H1 (cell line): ENCODE data around the gene USP20. TPM values are rescaled to one million over a fixed set of nuclear protein-coding genes. Genes with fewer than 3 reads are reported as not detected.

Experiments
- CTCF ChIA-PET: fragments of 300-600 bp; sonication (Branson Sonifier 250); formaldehyde crosslinking; loops from one replicate; lab custom pipeline; 2021; ENCODE audit not compliant: partially characterized antibody; lab: Charles Lee
- POLR2A ChIA-PET: fragments of 300-600 bp; sonication (Branson Sonifier 250); formaldehyde crosslinking; loops from one replicate; lab custom pipeline; 2021; ENCODE audit warnings: inconsistent platforms; ENCODE audit not compliant: partially characterized antibody; lab: Charles Lee
- DNase-seq, 2 experiments: peaks; one replicate each; pipeline versions ENCODE4 v3.0.0 to v3.0.0-alpha.2; 2010 to 2022; ENCODE audit warnings: low spot score in 2 of 2, low read depth in 1 of 2, mixed read lengths in 1 of 2
- FAIRE-seq: peaks from 2 replicates; lab custom pipeline; 2011; peaks lifted over from hg19 to GRCh38; lab: Jason Lieb, UNC
- H2AFZ ChIP-seq: 2 replicates; pipeline ENCODE4 v1.8.1; 2012; ENCODE audit warnings: low read length, inconsistent platforms
- H2AK5ac ChIP-seq: 2 replicates; pipeline ENCODE4 v1.6.1; 2013; ENCODE audit warnings: low read depth, low read length
- H2BK120ac ChIP-seq: replicated peaks from 2 replicates; pipeline ENCODE3; 2013; ENCODE audit warnings: low read depth, low read length, inconsistent platforms
- H2BK12ac ChIP-seq: 2 replicates; pipeline ENCODE4 v1.6.1; 2013; ENCODE audit warnings: low read depth, low read length
- H2BK15ac ChIP-seq: 2 replicates; pipeline ENCODE4 v1.6.1; 2013; ENCODE audit warnings: low read length
- H2BK20ac ChIP-seq: 2 replicates; pipeline ENCODE4 v1.6.1; 2013; ENCODE audit warnings: low read length
- H2BK5ac ChIP-seq: 2 replicates; pipeline ENCODE4 v1.6.1; 2013; ENCODE audit warnings: low read depth, low read length
- H3K14ac ChIP-seq: 2 replicates; pipeline ENCODE4 v1.6.1; 2013; ENCODE audit warnings: inconsistent platforms; ENCODE audit not compliant: insufficient read length
- H3K18ac ChIP-seq: 2 replicates; pipeline ENCODE4 v1.6.1; 2013; ENCODE audit warnings: low read length; ENCODE audit errors: extremely low read depth
- H3K23ac ChIP-seq: 2 replicates; pipeline ENCODE4 v1.6.1; 2013; ENCODE audit warnings: inconsistent platforms; ENCODE audit not compliant: insufficient read length
- H3K23me2 ChIP-seq: 2 replicates; pipeline ENCODE4 v1.6.1; 2013; ENCODE audit warnings: low read depth, low read length
- H3K27ac ChIP-seq: 2 replicates; pipeline ENCODE4 v1.6.1; 2011; ENCODE audit warnings: low read depth, low read length, inconsistent platforms
- H3K27me3 ChIP-seq, 4 experiments: replicated peaks in 1 of 4; 1 replicate in 1 of 4; 2 replicates in 3 of 4; pipeline versions ENCODE4 v1.6.1 to v1.8.1; 2011 to 2013; ENCODE audit warnings: low read length in 3 of 4, mild to moderate bottlenecking in 3 of 4, inconsistent platforms in 2 of 4, mixed read lengths in 2 of 4, moderate library complexity in 1 of 4; ENCODE audit not compliant: control insufficient read depth in 3 of 4, insufficient read depth in 3 of 4; ENCODE audit errors: extremely low read depth in 1 of 4
- H3K36me3 ChIP-seq, 4 experiments: 2 replicates each; pipeline versions ENCODE4 v1.6.1 to v1.8.1; 2011 to 2013; ENCODE audit warnings: mild to moderate bottlenecking in 4 of 4, low read length in 3 of 4, moderate library complexity in 2 of 4, control low read depth in 1 of 4, inconsistent platforms in 1 of 4; ENCODE audit not compliant: insufficient read depth in 4 of 4, control insufficient read depth in 2 of 4
- H3K4ac ChIP-seq: replicated peaks from 2 replicates; pipeline ENCODE3; 2013; ENCODE audit warnings: low read length, low read depth, mixed read lengths, inconsistent platforms; ENCODE audit not compliant: insufficient read length
- H3K4me1 ChIP-seq, 4 experiments: replicated peaks in 1 of 4; 1 replicate in 1 of 4; 2 replicates in 3 of 4; pipeline versions ENCODE4 v1.6.1 to v1.8.1; 2011 to 2013; ENCODE audit warnings: low read length in 3 of 4, inconsistent platforms in 2 of 4, mixed read lengths in 1 of 4; ENCODE audit not compliant: insufficient read depth in 4 of 4, control insufficient read depth in 3 of 4
- H3K4me2 ChIP-seq, 2 experiments: 2 replicates each; pipeline versions ENCODE4 v1.6.1 to v1.8.1; 2011 to 2013; ENCODE audit warnings: low read depth in 2 of 2, low read length in 2 of 2, control low read depth in 1 of 2, inconsistent platforms in 1 of 2, mild to moderate bottlenecking in 1 of 2; ENCODE audit not compliant: insufficient read depth in 1 of 2
- H3K4me3 ChIP-seq, 4 experiments: fragments of 200-600, 300-600 bp in 1 of 4; sonication (generic), shearing (Covaris generic), sonication (Bioruptor Twin) in 1 of 4; 2 replicates each; pipeline versions ENCODE4 v1.5.1 to v1.8.1; 2011 to 2016; ENCODE audit warnings: low read length in 4 of 4, low read depth in 3 of 4, control low read depth in 2 of 4, inconsistent platforms in 2 of 4, mild to moderate bottlenecking in 2 of 4, mixed read lengths in 1 of 4, moderate library complexity in 1 of 4; ENCODE audit not compliant: insufficient read depth in 2 of 4; ENCODE audit errors: extremely low read depth in 1 of 4
- H3K56ac ChIP-seq: replicated peaks from 2 replicates; pipeline ENCODE3; 2013; ENCODE audit warnings: low read depth, mild to moderate bottlenecking, mixed read lengths, low read length, inconsistent platforms; ENCODE audit not compliant: insufficient read length
- H3K79me1 ChIP-seq: 2 replicates; pipeline ENCODE4 v1.6.1; 2013; ENCODE audit warnings: low read depth, low read length, control low read depth
- H3K79me2 ChIP-seq, 2 experiments: 2 replicates each; pipeline versions ENCODE4 v1.6.1 to v1.8.1; 2012 to 2013; ENCODE audit warnings: low read length in 2 of 2, mild to moderate bottlenecking in 2 of 2, inconsistent platforms in 1 of 2; ENCODE audit not compliant: insufficient read depth in 2 of 2, control insufficient read depth in 1 of 2
- H3K9ac ChIP-seq, 4 experiments: replicated peaks in 1 of 4; 1 replicate in 1 of 4; 2 replicates in 3 of 4; pipeline versions ENCODE4 v1.6.1 to v1.8.1; 2011 to 2013; ENCODE audit warnings: low read depth in 3 of 4, low read length in 3 of 4, control low read depth in 2 of 4, mild to moderate bottlenecking in 2 of 4, moderate library complexity in 2 of 4, inconsistent platforms in 1 of 4; ENCODE audit errors: extremely low read depth in 1 of 4
- H3K9me3 ChIP-seq, 2 experiments: 2 replicates each; pipeline versions ENCODE4 v1.6.1 to v1.8.1; 2012 to 2013; ENCODE audit warnings: mild to moderate bottlenecking in 2 of 2, moderate library complexity in 2 of 2, control low read depth in 1 of 2, inconsistent platforms in 1 of 2, low read depth in 1 of 2, low read length in 1 of 2, mixed read lengths in 1 of 2; ENCODE audit not compliant: insufficient read depth in 2 of 2
- H4K20me1 ChIP-seq, 2 experiments: replicated peaks in 1 of 2; 2 replicates each; pipeline versions ENCODE3 to v1.8.1; 2011 to 2013; ENCODE audit warnings: inconsistent platforms in 2 of 2, low read length in 2 of 2, mild to moderate bottlenecking in 1 of 2; ENCODE audit not compliant: insufficient read depth in 2 of 2, control insufficient read depth in 1 of 2
- H4K5ac ChIP-seq: 2 replicates; pipeline ENCODE4 v1.6.1; 2013; ENCODE audit warnings: low read length, low read depth, mixed read lengths, inconsistent platforms; ENCODE audit not compliant: insufficient read length
- H4K8ac ChIP-seq: 2 replicates; pipeline ENCODE4 v1.8.0; 2013; ENCODE audit warnings: mild to moderate bottlenecking, moderate library complexity, low read length, inconsistent platforms; ENCODE audit not compliant: insufficient read depth; ENCODE audit errors: extremely low read depth
- H4K91ac ChIP-seq: replicated peaks from 2 replicates; pipeline ENCODE3; 2013; ENCODE audit warnings: low read length, mixed read lengths, inconsistent platforms; ENCODE audit not compliant: insufficient read length
- BACH1 ChIP-seq: IDR thresholded peaks from 2 replicates; pipeline ENCODE4 v1.6.1; 2012; ENCODE audit warnings: low read length, improper control_type of control experiment
- EP300 ChIP-seq, 2 experiments: IDR thresholded peaks; 1 replicate in 1 of 2; 2 replicates in 1 of 2; pipeline ENCODE4 v1.6.1; 2011 to 2012; ENCODE audit warnings: low read depth in 2 of 2, low read length in 2 of 2, mild to moderate bottlenecking in 2 of 2, borderline replicate concordance in 1 of 2, inconsistent platforms in 1 of 2, moderate library complexity in 1 of 2
- TAF7 ChIP-seq: optimal IDR thresholded peaks from 2 replicates; pipeline ENCODE3; 2011; ENCODE audit warnings: low read depth, mild to moderate bottlenecking, inconsistent platforms, low read length, moderate library complexity, borderline replicate concordance
- WGBS, 2 experiments: shearing (Covaris generic) in 1 of 2; methylation state at CpG; one replicate each; pipeline versions ENCODE4 v1.1.6 to v1.1.7; 2013 to 2015; ENCODE audit warnings: low lambda C conversion rate in 2 of 2, mixed read lengths in 2 of 2, inconsistent platforms in 1 of 2, low coverage in 1 of 2, missing lambda C conversion rate in 1 of 2; ENCODE audit not compliant: insufficient replicate concordance in 2 of 2, insufficient coverage in 1 of 2, insufficient read length in 1 of 2; ENCODE audit errors: extremely low coverage in 1 of 2, missing lambda C conversion rate in 1 of 2; 5-methylcytosine and 5-hydroxymethylcytosine counted together
- polyA plus RNA-seq, 7 experiments: library from polyadenylated mRNA; depleted of rRNA in 3 of 7; stranded (reverse) in 5 of 7; unstranded in 2 of 7; fragments of >200 nt in 5 of 7; fragments of 200-250 nt in 2 of 7; gene quantifications; 1 replicate in 5 of 7; 2 replicates in 1 of 7; 4 replicates in 1 of 7; pipeline versions ENCODE4 v1.2.1 to v1.2.3, GENCODE V29; 2011 to 2013; ENCODE audit warnings: missing spikeins in 2 of 7, mixed read lengths in 2 of 7
- total RNA-seq: library from RNA; stranded (reverse); fragmentation: NEBNext Ultra II Directional; extraction: Animal tissue kit (Norgen Biotek cat#: 25700); gene quantifications from 2 replicates; pipeline ENCODE4 v1.2.1, GENCODE V29; 2021

The USP20 gene
- total and polyA plus RNA-seq, 2 of the 8 experiments (the other 6 are each of a cell fraction or from before 2014, with no cell fraction given) = 13.4 to 23.0 TPM

- no peak overlapping the region for H3K23ac ChIP-seq
- no peak overlapping the region for H2BK20ac ChIP-seq
- no peak overlapping the region for H3K56ac ChIP-seq
- H2BK15ac ChIP-seq = no peak overlapping the region
- 91% methylated on average over 4 of the region's 4 CpGs; no CpG with 5 or more reads in 1 of the 2 experiments for WGBS, 2 experiments
- peaks cover 0 to 9% (median 1%) of the 10 kb centered on the region in 4 experiments; a peak in 2 of 8 replicates for H3K36me3 ChIP-seq
- H4K91ac ChIP-seq = no peak overlapping the region
- peaks cover 4% of the 10 kb centered on the region in 2 experiments for H4K20me1 ChIP-seq
- POLR2A ChIA-PET = interaction anchor here (1.5 kb wide), 1 partner anchor 9 kb away, joined by 3 read pairs; no protein-coding TSS in a partner anchor
- H3K14ac ChIP-seq = no peak overlapping the region
- no peak for FAIRE-seq
- no peak overlapping the region for H3K27ac ChIP-seq
- H3K23me2 ChIP-seq = no peaks in the 10 kb centered on the region
- H3K4ac ChIP-seq = no peak overlapping the region
- no peak overlapping the region for H3K18ac ChIP-seq
- no peaks in the 10 kb centered on the region for H3K9me3 ChIP-seq
- H2BK12ac ChIP-seq = no peak overlapping the region
- H3K9ac ChIP-seq = no peak overlapping the region
- no peaks in the 10 kb centered on the region for H3K79me1 ChIP-seq
- H2AK5ac ChIP-seq = no peak overlapping the region
- no peaks in the 10 kb centered on the region for H3K4me1 ChIP-seq
- H3K4me3 ChIP-seq = no peak overlapping the region
- H3K27me3 ChIP-seq = no peaks in the 10 kb centered on the region
- H3K79me2 ChIP-seq = no peaks in the 10 kb centered on the region
- no peak overlapping the region for H2BK120ac ChIP-seq
- H3K4me2 ChIP-seq = no peak overlapping the region
- DNase-seq = no peak
- H4K8ac ChIP-seq = no peak overlapping the region
- H2BK5ac ChIP-seq = no peak overlapping the region
- H4K5ac ChIP-seq = no peak overlapping the region
- CTCF ChIA-PET = interaction anchor here (0.9 kb wide), 1 partner anchor 432 kb away, joined by 3 read pairs; no protein-coding TSS in a partner anchor
- H2AFZ ChIP-seq = no peak overlapping the region
- TF ChIP-seq TAF7 (no peak), BACH1 (no peak), EP300 (IDR thresholded peaks at IDR 0.05; ENCODE audit: borderline replicate concordance in 1 of 2, low read depth in 2 of 2, low read length in 2 of 2) (no peak)
These were observed 19.4 kb downstream of the USP20 start for GRCh38 chr9:129854588-129855110.
